Activated naive CD4-positive, alpha-beta T cell treated with anti-CD3 and anti-CD28 coated beads, Interleukin-2, amount 50 U/mL, for 16 hours (primary cell): ENCODE data around the gene MT1F.

ENCODE experiments used
- DNase-seq: peaks from one replicate; pipeline ENCODE4 v3.0.0-alpha.2; 2020

Gene MT1F

DNA sequence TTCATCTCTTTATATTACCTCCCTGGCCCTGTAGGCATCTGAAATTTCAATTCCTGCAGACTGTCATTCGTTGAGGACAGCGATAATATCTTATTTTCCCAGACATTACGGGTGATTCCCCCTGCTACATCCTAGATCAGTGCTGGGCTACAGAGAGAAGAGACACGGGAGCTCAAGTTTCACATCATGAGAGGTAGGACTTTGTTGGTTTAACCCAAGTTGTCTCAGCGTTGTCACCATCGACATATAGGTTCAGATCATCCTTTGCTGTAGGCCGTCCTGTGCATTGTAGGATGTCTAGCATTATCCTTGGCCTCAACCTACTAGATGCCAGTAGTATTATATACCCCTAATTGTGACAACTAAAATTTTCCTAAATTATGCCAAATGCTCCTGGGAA, 43.8 kb downstream of the MT1F start:
- DNase-seq: no peak

DNA sequence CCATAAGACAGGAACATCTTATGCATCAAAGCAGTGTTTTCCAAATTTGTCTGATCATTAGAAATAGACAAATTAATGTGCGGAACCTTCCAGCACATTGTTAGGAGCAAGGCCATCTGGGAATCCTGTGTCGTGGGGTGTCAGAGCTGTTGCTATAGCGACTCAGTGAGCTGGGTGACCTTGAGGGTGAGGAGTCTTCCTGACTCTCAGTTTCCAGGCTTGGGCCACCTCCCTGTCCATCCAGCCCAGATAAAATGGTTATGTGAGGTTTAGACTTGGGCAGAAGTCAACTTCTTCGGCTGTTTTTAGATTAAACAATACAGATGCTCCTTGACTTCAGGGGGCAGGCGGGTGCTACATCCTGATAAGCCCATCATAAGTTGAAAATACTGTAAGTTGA, 45.1 kb downstream of the MT1F start:
- DNase-seq: no peak
